HG02938 (cell line): ENCODE data around the gene MEIS1.

Experiments
- ATAC-seq: cut with Tn5 transposase; IDR thresholded peaks from one replicate; pipeline ENCODE4 v1.9.1; 2021; ENCODE audit warnings: mild to moderate bottlenecking, moderate library complexity; ENCODE audit not compliant: unreplicated experiment

MEIS1 gene

DNA sequence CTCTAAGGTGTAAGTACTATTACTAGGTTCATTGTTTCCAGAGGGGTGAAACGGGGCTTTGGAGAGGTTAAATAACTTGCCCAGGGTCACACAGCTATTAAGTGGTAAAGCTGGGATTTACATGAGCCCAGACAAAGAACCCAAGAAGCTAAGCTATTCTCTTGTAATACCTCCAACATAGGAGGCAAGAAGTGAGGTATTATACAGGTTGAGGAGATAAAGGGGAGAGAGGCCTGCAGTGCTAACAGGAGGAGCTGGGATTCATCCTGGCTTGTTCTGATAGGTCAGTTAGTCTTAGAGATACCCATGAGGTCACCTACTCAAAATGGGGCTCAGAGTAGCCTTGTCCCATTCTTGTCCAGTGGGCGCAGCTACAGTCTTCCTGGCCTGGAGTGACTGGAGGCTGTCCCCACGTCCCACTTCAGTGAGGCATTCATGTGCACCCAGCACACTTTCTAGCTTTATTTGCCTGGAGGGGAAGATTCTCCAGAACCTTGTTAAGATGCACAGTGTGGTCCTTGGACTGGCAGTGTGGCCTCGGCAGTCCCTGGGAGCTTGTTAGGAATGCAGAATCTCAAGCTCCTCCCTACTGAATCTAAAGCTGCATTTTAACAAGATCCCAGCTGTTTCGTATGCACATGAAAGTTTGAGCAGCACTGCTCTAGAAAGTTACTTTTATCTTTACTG, 63.5 kb downstream of the MEIS1 start:
- ATAC-seq, result no peak

DNA sequence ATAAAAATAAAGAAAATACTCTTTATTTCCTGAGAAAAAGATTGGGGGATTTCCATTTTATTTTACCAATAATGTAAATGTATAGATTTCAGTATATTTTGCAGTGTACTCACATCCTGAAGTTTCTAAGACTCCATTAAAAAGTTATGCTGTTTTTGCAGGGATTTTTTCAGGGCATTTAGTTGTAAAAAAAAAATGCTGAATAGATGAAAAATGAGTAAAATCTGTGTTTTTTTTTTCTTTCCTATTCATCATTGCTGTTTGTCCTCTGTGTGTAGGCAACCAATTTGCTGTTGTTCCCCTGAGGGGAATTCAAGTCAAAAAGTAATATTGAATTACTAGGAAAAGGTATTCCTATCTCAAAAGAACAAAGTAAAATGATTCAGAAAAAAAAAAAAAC, 66.3 kb downstream of the MEIS1 start:
- ATAC-seq, result no peak

DNA sequence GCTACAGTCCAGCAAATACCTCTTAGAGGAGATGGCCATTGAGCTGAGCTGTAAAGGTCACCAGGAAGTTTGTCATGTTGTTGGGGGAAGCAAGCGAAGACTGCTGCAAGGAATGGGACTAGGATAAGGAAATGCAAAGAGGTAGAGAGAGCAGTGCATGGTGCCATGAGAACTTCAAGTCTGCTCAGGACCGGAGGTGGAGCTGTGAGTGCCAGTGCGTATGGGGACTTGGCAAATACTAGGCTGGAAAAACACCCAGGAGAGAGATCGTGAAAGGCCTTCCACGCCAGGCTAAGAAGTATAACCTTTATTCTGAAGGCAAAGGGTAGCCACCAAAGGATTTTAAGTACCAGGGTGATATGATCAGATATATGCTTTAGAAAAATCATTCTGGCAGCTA, 71.3 kb downstream of the MEIS1 start:
- no peak for ATAC-seq

DNA sequence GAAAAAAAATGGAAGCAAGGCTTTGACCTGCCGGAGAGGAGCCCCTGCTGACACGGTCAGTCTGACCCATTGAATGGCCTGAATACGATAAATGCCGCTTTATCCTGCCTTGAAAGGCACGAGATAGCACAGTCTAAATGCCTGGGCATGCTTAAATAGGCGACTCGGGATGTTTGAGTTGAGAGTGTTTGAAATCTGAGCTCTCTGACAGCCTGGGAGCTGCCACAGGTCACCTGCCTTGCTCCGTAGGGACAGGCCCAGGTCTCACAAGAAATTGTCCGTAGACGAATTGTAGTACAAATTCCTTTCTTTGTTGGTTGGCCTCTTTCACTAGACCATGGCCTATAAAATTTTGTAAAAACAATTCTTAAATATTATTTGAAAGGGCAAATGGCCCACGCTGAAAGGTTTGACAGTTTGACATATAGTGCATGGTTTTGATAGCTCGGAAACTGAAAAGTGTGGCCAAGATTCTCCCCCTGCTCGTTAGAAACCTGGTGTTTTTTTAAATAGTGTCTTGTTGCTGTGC, 72.8 kb downstream of the MEIS1 start:
- no peak for ATAC-seq

DNA sequence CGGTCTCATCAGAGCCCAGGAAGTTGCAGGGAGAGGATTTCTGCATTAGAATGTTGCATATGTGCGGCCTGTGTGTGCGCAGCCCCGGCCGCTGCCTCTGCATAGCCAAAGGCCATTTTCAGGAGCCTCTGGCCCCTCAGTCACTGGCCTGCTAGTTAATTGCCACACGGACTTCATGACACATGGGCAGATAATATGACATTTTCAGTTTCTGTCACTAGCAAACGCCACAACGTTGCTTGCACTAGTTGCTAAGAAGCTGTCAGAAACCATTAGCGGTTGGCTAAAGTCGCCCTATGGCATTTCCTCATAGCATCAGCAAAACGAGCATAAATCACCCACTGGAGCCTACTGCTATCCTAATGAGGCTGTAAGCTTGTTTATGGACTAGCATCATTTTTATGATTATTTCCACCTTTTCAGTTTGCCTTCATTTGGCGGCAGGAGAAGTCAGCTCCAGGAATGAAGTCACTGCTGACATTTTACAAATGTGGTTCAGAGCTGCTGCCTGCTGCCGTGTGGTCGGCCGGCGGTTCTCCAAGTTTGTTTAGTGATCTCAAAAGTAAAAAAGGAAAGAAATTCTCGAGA, 73.7 kb downstream of the MEIS1 start:
- ATAC-seq, result no peak

DNA sequence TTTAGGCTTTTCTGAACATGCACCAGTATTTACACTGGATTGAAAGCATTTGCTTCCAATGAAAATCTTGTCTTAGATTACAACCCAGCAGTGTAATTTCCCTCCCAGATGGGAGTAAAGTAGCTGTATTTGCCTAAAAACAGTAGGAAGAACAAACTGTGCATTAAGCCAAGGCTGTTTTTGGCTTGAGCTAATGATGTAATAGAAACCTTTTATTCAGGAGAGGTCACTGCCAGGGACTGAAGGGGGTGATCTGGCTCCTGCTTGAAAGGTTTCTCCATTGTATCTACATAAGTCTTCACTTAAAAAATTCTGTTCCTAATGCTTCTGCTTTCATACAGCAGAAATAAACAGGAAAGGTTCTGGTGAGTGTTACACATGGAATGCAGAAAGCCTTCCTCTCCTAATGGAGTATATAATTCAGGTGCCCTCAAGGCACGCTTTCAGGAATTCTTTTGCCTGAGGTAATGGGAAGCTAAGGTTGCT, 74.4 kb downstream of the MEIS1 start:
- ATAC-seq, result no peak

DNA sequence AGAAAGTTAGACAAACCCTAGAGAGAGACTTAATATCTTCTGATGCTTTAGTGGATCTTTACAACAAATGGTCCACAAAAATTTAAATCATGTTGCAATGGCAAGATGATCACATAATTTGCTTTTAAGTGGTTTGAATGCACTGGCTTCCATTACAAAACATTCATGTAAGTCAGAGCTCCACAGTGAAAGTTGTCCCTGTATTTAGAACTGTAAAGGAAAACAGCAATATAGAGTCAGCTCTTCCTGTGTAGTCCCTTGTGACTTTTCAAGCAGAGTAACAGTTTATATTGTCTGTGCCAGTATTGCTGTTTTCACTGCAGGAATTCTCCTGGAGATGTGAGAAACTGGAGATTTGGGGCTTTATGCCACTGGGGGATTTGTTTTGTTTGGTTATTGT, 77.7 kb downstream of the MEIS1 start:
- no peak for ATAC-seq

DNA sequence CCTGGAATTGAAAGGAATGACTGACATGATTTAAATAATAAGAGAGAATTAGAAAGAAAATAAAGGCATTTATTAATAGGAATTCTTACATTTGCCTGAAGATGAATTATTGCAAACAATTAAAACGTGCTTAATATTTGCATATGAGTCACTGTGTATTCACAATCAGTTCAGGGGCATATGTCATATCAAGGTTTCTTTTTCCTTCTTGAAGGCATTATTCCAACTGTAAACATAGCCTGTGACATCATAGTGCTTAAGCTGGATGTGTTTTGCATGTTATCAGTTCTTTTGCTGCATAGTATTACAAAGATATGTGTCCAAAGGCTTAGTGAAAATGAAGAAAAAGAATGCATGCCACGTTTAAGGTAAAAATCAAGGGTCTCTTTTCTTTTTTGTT, 80.8 kb downstream of the MEIS1 start:
- no peak for ATAC-seq

DNA sequence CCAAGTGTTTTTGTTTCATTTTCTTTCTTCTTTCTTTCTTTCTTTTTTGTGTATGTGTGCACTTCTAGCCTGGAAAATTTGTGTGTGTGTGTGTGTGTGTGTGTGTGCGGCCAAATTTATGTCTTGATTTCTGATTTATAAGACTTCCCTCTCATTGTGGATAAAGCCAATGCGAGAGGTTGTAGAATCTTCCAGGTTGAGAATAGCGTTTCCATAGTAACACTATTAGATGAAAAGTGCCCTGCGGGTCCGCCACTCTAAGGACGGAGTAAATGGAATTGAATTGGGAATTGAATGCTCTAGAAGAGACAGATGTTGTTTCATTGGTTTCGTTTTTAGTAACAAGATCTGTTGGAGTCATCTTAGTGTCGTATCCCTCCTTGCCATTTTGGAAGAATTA, 81.6 kb downstream of the MEIS1 start:
- ATAC-seq, result no peak

DNA sequence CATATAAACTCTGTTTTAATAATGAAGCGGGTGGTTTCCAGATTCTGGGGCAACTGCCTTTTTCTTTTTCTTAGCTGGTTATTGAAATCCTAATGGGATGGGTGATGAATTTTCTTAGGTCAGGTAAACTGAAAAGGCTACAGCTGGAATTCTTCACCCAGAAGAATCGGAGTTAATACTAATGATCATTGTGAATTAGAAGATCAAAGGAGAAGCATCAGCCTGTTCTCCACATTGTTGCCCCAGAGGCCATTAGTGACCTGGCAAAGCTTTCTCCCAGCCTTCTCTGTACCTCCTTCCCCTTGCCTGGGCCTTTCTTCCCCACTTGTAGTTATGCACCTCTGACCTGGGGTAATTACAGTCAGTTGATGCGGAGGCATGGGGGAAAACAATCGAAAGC, 82.8 kb downstream of the MEIS1 start:
- ATAC-seq, result no peak

DNA sequence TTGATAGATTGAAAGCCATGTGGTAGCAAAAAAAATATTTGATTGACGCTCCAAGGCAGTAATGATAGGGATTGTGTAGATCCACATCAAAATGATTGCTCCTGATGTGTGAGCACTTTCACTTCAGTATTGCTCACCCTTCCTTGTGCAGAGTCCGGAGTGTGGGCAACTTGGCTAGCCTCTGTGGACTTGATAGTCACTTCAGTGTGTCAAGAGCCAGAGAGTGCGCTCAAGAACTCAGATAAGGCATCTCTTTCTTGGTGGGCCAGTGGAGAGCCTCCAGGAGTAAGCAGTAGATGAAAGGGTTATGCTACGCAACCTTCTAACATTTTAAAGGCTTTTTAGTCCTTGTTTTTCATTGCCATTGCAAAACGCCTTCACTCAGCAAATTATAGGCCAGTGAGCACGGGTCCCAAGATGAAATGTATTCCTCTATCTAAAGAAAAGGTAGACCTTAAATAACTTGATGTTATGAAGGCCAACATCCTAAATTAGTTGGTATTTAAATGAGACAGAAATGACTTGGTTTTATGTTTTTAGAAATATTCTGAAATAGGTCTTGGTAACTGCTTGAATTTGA, 84.4 kb downstream of the MEIS1 start:
- ATAC-seq, result no peak

DNA sequence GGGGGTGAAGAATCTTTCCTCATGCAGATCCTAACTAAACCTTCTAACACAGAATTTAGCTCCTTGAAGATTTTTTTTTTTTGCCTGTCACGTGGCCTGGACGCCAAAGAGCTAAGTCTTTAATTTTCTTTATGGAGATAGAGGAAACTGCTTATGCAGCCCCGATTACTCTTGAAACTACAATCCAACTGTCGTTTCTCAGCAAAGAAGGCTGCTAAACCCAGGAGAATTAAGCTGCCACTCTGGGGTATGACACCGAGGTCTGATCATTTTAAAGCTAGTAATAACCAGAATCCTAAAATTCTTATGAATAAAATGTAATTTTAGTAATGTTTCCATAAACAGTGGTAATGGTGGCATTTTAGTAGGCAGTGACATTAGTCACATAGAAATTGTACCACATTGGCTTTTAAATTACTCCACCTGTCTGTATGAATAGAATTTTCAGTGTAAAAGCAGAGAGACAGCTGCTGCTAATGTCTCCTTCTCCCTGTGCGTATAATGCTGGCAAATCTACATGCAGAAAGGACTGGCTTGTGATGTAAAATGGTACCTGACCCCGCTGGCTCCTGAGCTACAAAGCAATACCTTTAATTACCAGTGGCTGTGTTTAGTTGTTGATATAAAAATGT, 86.5 kb downstream of the MEIS1 start:
- no peak for ATAC-seq

DNA sequence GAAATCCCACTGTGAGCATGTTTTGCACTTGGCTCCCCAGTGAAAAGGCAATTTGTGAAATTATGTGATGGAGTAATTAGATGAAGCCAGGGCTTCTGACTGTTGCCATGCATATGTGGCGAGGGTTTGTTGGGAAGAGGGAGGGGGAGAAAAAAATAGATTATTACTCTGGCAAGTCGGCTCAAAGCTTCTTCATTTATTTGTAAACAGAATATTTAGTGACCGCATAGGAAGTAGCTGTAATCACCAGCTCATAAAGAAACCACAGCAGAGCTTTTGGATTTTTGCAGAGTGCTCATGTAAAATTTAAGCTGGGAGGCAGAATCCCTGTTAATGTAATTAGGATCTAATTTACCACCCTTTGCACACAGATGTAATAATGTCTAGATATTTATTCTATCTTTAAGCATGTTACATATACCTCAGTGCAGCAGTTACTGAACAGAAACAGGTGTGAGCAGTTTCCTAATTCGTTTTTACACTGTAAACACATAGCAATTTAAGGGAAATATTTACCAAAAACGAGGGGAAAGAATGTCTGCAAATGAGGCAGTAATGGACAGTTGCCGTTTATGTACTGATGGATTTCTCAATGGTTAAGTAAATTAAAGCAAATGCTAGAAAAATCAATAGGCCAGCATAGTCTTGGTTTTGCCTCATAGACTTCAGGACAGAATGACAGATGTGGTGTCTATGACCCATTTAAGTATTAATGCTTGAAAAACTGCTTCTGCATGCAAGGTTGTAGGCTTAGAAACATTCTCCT, 87.9 kb downstream of the MEIS1 start:
- ATAC-seq, result no peak

DNA sequence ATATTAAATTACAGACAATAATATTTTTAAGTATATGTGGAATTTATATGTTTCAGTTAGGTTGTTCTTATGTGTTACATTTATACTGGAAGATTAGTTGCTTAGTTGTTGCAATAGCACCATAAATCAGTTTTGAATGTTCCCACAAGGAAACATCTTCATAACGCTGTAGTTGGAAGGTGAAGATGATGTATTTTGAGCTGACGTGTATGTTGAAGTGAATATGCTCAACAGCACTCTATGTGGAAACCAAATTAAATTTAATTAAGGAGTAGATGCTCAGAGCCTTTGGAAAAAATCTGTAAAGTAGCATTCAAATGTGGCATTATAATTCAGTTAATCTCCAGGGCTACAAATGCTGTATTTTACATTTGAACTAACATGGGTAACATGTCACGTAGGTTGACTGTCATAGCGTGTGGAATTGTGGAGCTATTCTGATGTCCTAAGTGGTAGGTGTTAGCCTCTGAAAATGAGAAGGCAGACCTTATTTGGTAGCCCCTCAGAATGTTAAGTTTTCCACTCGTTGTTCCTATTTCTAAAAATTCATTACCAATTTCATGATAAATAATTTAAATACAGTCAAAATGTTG, 88.5 kb downstream of the MEIS1 start:
- ATAC-seq, result no peak

DNA sequence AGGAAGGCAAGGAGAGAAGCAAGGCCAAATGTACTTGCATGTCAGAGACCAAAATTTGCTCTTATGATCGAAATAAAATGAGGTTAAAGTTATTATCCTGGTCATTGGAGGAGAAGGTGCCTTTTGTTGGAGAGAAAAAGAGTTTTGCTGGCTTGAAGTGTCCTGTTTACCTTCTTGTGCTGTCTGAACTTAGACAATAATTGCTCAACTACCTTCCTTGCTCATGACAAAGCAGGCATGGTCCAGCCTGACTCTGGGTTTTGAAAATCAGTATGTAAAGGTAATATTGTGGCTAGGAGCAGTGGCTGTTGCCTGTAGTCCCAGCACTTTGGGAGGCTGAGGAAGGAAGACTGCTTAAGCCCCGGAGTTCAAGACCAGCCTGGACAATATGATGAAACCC, 89.1 kb downstream of the MEIS1 start:
- ATAC-seq, result no peak

DNA sequence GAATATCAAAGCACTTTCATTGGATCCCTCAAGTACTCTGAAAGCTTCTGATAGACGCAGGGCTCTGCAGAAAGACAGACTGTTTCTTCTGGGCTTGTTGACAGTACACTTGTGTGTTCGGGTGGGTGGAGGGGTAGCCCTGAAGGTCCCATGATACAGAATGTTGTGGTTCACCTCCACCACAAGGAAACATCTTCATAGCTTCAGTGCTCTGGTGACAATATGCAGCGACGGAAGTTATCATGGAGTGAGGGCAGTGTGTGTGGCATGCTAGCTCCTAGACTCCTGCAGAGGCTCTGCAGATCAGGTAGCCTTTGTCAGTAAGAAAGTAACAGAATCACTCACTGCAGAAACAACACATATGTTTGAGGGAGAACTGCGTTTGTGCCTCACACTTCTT, 90.7 kb downstream of the MEIS1 start:
- ATAC-seq, result no peak

DNA sequence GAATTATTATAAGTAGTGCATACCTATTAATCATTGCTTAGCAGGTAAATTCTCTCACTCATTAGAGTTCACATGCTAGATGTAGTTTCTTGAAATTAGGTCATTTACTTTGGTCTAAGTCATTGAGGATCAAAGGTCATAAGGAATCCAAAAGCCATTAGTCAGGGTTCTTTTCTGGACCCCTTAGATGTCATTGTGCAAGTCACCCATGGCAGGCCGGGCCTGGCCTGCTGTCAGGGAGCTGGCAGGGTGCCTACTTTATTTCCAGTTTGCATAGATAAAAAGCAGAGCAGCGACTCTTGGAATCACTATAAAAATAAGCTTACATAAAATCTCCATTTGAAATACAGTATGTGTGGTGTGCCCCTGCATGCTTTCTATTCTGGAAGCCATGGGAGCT, 91.3 kb downstream of the MEIS1 start:
- ATAC-seq, result no peak

DNA sequence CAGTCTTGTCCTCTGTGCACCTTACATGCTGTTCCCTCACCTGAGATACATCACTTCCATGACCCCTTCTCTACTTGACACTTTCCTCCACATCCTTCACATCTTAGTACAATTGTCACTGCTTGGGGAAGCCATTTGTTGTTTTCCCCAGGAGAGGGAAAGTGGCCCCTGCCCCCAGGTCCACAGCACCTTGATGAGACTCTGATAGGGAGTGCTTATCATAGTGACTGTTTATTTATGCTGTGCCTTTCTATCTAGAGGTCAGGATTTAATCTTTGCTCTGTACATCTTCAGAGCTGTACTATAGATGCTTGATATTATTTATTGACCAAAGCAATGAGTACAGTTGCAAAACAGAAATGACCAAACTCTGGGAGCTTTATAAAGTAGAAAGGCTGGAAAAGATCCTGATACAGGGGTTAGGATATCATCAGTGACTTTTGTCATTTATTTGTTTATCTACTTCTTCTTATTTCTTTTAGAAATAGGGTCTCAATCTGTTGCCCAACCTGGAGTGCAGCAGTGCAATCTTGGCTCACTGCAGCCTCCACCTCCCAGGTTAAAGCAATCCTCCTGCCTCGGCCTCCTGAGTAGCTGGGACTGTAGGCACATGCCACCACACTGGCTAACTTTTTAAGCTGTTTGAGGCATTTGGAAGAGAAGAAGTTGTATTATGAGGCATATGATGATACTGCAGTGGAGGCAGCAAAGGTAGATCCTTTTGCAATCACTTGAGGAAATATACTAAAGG, 94.2 kb downstream of the MEIS1 start:
- no peak for ATAC-seq

DNA sequence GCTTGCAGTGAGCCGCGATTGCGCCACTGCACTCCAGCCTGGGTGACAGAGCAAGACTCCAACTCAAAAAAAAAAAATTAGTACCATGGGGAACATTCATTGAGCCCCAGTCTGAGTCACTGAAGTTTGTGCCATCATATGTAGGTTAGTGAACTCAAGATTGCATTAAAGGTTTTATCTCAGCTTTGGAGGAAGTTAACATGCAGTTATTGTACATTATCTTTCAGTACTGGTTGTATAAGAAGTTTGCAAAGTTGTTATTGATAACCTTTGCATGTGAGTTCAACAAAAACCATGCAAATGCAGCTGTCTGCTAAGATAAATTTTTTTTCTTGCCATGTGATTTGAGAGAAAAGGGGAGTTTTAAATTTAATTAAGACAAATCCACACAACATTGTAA, 95.7 kb downstream of the MEIS1 start:
- no peak for ATAC-seq

DNA sequence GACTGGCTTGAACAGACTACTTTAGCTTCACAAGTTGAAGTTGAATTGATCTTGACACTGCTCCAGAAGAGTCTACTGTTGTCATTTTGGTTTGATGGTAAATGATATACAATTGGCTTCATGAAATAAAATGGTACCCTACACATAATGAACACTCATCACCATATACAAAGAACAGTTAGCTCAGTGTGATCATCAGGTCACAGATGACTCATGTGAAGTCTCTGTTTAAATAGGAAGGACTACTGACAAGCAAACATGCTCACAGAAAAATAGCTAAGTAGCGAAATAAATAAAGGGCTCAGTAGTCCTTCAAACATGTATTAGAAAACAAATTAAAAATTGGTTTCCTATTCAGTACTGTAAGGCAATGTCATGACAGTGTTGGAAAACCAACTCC, 96.2 kb downstream of the MEIS1 start:
- no peak for ATAC-seq
